SU-DHL-6 (cell line): ENCODE measurements around the gene CRYBG1.

ENCODE experiments used
- H2AFZ ChIP-seq: fragments of 200-600 bp; sonication (generic); 2 replicates; pipeline ENCODE4 v1.6.1; 2014; ENCODE audit warnings: low read depth, mild to moderate bottlenecking, moderate library complexity, mixed read lengths, antibody characterized with exemption, low read length; ENCODE audit not compliant: severe bottlenecking
- H3F3A ChIP-seq: fragments of 200-600 bp; shearing (Covaris generic); 2 replicates; pipeline ENCODE4 v1.6.0; 2016; ENCODE audit warnings: antibody characterized with exemption, mild to moderate bottlenecking; ENCODE audit not compliant: insufficient read depth
- H3K27ac ChIP-seq: fragments of 200-600 bp; sonication (generic); 2 replicates; pipeline ENCODE4 v1.5.1; 2016; ENCODE audit warnings: low read depth, mild to moderate bottlenecking, low read length, moderate library complexity, mixed read lengths
- H3K27me3 ChIP-seq: fragments of 200-600 bp; sonication (generic), shearing (Covaris generic); 2 replicates; pipeline ENCODE4 v1.6.0; 2014; ENCODE audit warnings: mild to moderate bottlenecking, low read length
- H3K36me3 ChIP-seq: fragments of 200-600 bp; sonication (generic); 2 replicates; pipeline ENCODE4 v1.6.1; 2014; ENCODE audit warnings: mild to moderate bottlenecking, low read length, mixed read lengths
- H3K4me2 ChIP-seq: fragments of 300-600, 200-600 bp; shearing (Covaris generic), sonication (generic); 2 replicates; pipeline ENCODE4 v1.6.0; 2014; ENCODE audit warnings: low read length, low read depth, mild to moderate bottlenecking; ENCODE audit not compliant: poor library complexity, severe bottlenecking
- H3K4me3 ChIP-seq: fragments of 200-600 bp; sonication (generic); 2 replicates; pipeline ENCODE4 v1.5.1; 2014; ENCODE audit warnings: antibody characterized with exemption, low read length, mild to moderate bottlenecking, mixed read lengths; ENCODE audit not compliant: insufficient read depth, poor library complexity, severe bottlenecking
- H3K79me2 ChIP-seq: fragments of 200-600 bp; sonication (generic); 2 replicates; pipeline ENCODE4 v1.6.1; 2014; ENCODE audit warnings: mild to moderate bottlenecking, low read length, moderate library complexity; ENCODE audit not compliant: insufficient read depth
- H3K9ac ChIP-seq: fragments of 200-600 bp; sonication (generic); 2 replicates; pipeline ENCODE4 v1.7.0; 2014; ENCODE audit warnings: mild to moderate bottlenecking, low read length
- H3K9me2 ChIP-seq: fragments of 200-600 bp; sonication (generic); replicated peaks from 2 replicates; pipeline ENCODE4 v1.6.1; 2014; ENCODE audit warnings: low read length; ENCODE audit not compliant: insufficient read depth
- H3K9me3 ChIP-seq: fragments of 200-600 bp; sonication (generic); 2 replicates; pipeline ENCODE4 v1.6.1; 2014; ENCODE audit warnings: low read length, mixed read lengths; ENCODE audit not compliant: insufficient read depth
- H4K20me1 ChIP-seq: fragments of 200-600 bp; sonication (generic); 2 replicates; pipeline ENCODE4 v1.6.1; 2014; ENCODE audit warnings: low read depth, mild to moderate bottlenecking, antibody characterized with exemption, low read length, moderate library complexity, mixed read lengths
- CTCF ChIP-seq: fragments of 200-600 bp; sonication (generic); IDR thresholded peaks from one replicate; pipeline ENCODE4 v1.5.1; 2017; ENCODE audit warnings: antibody characterized with exemption, mild to moderate bottlenecking, low read length, moderate library complexity; ENCODE audit not compliant: insufficient read depth, poor library complexity, severe bottlenecking
- EZH2phosphoT487 ChIP-seq: fragments of 200-600 bp; sonication (generic), shearing (Covaris generic); conservative IDR thresholded peaks from 2 replicates; pipeline ENCODE4 v1.6.1; 2018; ENCODE audit warnings: mild to moderate bottlenecking, antibody characterized with exemption, low read length, moderate library complexity, mixed read lengths

Gene CRYBG1

GRCh38 chr6:106496823-106497222 lies 136.3 kb downstream of the CRYBG1 start:
- Histone ChIP-seq H3K4me3 (no peak overlapping the region), H3K27me3 (no peaks in the 10 kb centered on the region; the same call in 1 of the 2 replicates), H3K4me2 (no peak overlapping the region), H3K36me3 (no peaks in the 10 kb centered on the region), H3K79me2 (no peaks in the 10 kb centered on the region), H4K20me1 (no peaks in the 10 kb centered on the region), H3F3A (no peaks in the 10 kb centered on the region), H3K9ac (no peak overlapping the region), H3K27ac (no peak overlapping the region), H2AFZ (no peak overlapping the region), H3K9me2 (no peaks in the 10 kb centered on the region), H3K9me3 (no peaks in the 10 kb centered on the region)
- TF ChIP-seq EZH2phosphoT487 = no peak
- TF ChIP-seq CTCF = no peak

- Histone ChIP-seq H3K9me2 (no peaks in the 10 kb centered on the region), H3K4me3 (no peak overlapping the region), H3K27ac (no peak overlapping the region)
Measured at GRCh38 chr6:106501960-106502371, 141.4 kb downstream of the CRYBG1 start.

GRCh38 chr6:106502559-106502958 lies 142.0 kb downstream of the CRYBG1 start:
- Histone ChIP-seq H3K4me2 (no peak overlapping the region), H3K79me2 (no peaks in the 10 kb centered on the region), H3K27me3 (no peaks in the 10 kb centered on the region), H3K9ac (no peak overlapping the region), H3K4me3 (no peak overlapping the region), H3K9me2 (no peaks in the 10 kb centered on the region), H3K9me3 (no peaks in the 10 kb centered on the region), H3K27ac (no peak overlapping the region), H3F3A (no peaks in the 10 kb centered on the region), H4K20me1 (no peaks in the 10 kb centered on the region), H3K36me3 (no peaks in the 10 kb centered on the region), H2AFZ (no peak overlapping the region)
- no peak for TF ChIP-seq EZH2phosphoT487
- no peak for TF ChIP-seq CTCF

More at GRCh38 chr6:106501960-106502371, 141.4 kb downstream of the CRYBG1 start:
- H3F3A ChIP-seq = no peaks in the 10 kb centered on the region
- H3K9me3 ChIP-seq = no peaks in the 10 kb centered on the region
- H2AFZ ChIP-seq = no peak overlapping the region
- TF ChIP-seq EZH2phosphoT487 (no peak), CTCF (no peak)
- no peaks in the 10 kb centered on the region for H4K20me1 ChIP-seq
- no peaks in the 10 kb centered on the region for H3K79me2 ChIP-seq
- H3K36me3 ChIP-seq = no peaks in the 10 kb centered on the region
- H3K27me3 ChIP-seq = no peaks in the 10 kb centered on the region
- no peak overlapping the region for H3K9ac ChIP-seq
- no peak overlapping the region for H3K4me2 ChIP-seq
